22Rv1 (cell line): ENCODE results near the gene SPSB3.
"Not testable (repeated sequence)": the region's sequence is repeated elsewhere in the genome, so short reads cannot be mapped to it uniquely, and the experiment has no call there.

Source experiments
- H3K27ac ChIP-seq: fragments of 450-650 bp; 2 replicates; pipeline ENCODE4 v1.5.1; 2017
- ZFX ChIP-seq: fragments of 450-650 bp; IDR thresholded peaks from 2 replicates; pipeline ENCODE4 v1.6.1; 2017; ENCODE audit warnings: antibody characterized with exemption, borderline replicate concordance
- TF ChIP-seq, protein P1 (sequence below): fragments of 450-650 bp; IDR thresholded peaks from 2 replicates; pipeline ENCODE4 v1.5.1; 2017; ENCODE audit warnings: mild to moderate bottlenecking

The SPSB3 gene

GRCh38 chr16:1807626-1808025 is 25.3 kb upstream of the SPSB3 start:
- TF ChIP-seq, protein P1, sequence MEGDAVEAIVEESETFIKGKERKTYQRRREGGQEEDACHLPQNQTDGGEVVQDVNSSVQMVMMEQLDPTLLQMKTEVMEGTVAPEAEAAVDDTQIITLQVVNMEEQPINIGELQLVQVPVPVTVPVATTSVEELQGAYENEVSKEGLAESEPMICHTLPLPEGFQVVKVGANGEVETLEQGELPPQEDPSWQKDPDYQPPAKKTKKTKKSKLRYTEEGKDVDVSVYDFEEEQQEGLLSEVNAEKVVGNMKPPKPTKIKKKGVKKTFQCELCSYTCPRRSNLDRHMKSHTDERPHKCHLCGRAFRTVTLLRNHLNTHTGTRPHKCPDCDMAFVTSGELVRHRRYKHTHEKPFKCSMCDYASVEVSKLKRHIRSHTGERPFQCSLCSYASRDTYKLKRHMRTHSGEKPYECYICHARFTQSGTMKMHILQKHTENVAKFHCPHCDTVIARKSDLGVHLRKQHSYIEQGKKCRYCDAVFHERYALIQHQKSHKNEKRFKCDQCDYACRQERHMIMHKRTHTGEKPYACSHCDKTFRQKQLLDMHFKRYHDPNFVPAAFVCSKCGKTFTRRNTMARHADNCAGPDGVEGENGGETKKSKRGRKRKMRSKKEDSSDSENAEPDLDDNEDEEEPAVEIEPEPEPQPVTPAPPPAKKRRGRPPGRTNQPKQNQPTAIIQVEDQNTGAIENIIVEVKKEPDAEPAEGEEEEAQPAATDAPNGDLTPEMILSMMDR = no peak
- no peak for TF ChIP-seq ZFX

GRCh38 chr16:1800701-1801100 is 18.3 kb upstream of the SPSB3 start:
- no peak overlapping the region for H3K27ac ChIP-seq
- TF ChIP-seq, protein P1 = no peak
- TF ChIP-seq ZFX = no peak

More at GRCh38 chr16:1807626-1808025, 25.3 kb upstream of the SPSB3 start:
- H3K27ac ChIP-seq = no peak overlapping the region

- H3K27ac ChIP-seq = not testable (repeated sequence)
These were observed 16.9 kb upstream of the SPSB3 start for GRCh38 chr16:1799263-1799662.

- no peak overlapping the region for H3K27ac ChIP-seq
- TF ChIP-seq, protein P1 = no peak
- TF ChIP-seq ZFX = no peak
These were observed 12.7 kb upstream of the SPSB3 start for GRCh38 chr16:1794908-1795666.

DNA sequence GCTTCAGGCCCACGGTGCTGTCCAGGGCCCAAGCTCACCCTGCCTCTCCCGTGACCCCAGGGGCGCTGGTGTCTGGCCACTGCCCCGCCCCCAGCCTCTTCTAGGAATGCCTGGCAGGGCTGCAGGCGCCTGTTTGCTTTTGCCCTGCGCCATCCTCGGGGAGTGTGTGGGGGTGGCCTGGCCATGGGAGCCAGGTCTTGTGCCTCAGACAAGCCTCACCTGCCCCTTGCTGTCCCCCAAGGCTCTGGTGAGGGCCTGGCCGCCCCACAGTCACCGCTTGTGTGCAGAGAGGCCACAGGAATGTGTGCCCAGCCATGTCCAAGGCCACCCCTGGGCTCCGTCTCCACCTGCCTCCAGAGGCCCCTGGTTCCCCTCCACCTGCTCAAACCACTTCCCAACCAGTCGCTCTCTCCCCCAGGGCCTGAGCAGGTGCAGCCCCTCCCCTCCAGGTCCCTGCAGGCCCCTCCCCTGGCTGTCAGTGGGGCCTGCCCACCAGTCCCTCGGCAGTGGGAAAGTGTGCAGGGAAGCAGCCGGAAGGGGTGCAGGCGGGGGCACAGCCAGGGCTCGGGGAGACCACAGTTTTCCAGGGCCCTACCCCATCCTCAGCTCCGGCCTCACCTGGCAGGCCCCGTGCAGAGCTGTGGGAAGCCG is 12.0 kb upstream of the SPSB3 start:
- TF ChIP-seq ZFX = no peak
- TF ChIP-seq, protein P1 = no peak

GRCh38 chr16:1793578-1794220 is 11.3 kb upstream of the SPSB3 start, which contains the start of gene IGFALS:
Gene IGFALS, minus strand, starts transcription at chr16:1793705. Its CDS starts 53 bp downstream, at chr16:1793652.
- no peak for TF ChIP-seq ZFX
- TF ChIP-seq, protein P1 = no peak
- H3K27ac ChIP-seq = no peak within 1 kb of the TSS

More for the DNA sequence above, 12.0 kb upstream of the SPSB3 start:
- no peak overlapping the region for H3K27ac ChIP-seq

- no peak overlapping the region for H3K27ac ChIP-seq
These were observed 10.6 kb upstream of the SPSB3 start for GRCh38 chr16:1792836-1793577.

More at GRCh38 chr16:1792836-1793577, 10.6 kb upstream of the SPSB3 start:
- TF ChIP-seq, protein P1 = no peak
